Measurements from ENCODE around the gene ADD2.

- no peak for TF ChIP-seq CTCF (IDR thresholded peaks at IDR 0.05)
- TF ChIP-seq ZFX (IDR thresholded peaks at IDR 0.05; ENCODE audit: borderline replicate concordance): no peak
Observed at GRCh38 chr2:70751881-70752280, 16.1 kb downstream of the ADD2 start.
